A673 (cell line): ENCODE measurements around the gene RPL26.

Experiments
- CTCF ChIP-seq: fragments of 300-800, 200-600 bp; sonication (generic); conservative IDR thresholded peaks from 2 replicates; pipeline ENCODE4 v1.5.1; 2017; ENCODE audit warnings: low read depth, mild to moderate bottlenecking, antibody characterized with exemption, low read length, moderate library complexity, mixed read lengths
- EZH2 ChIP-seq: fragments of 200-600 bp; sonication (generic); IDR thresholded peaks from 2 replicates; pipeline ENCODE4 v1.6.1; 2017; ENCODE audit warnings: borderline replicate concordance, low read depth, mild to moderate bottlenecking, mixed read lengths, antibody characterized with exemption, low read length; ENCODE audit not compliant: poor library complexity, severe bottlenecking

- TF ChIP-seq CTCF = no peak
- no peak for TF ChIP-seq EZH2
Observed at GRCh38 chr17:8360260-8360659, 22.7 kb downstream of the RPL26 start.
